COR-L47 (cell line): ENCODE measurements around the gene MED12L.

Source experiments
- DNase-seq: peaks from one replicate; lab custom pipeline; 2025; lab: John Stamatoyannopoulos, UW

Gene MED12L

GRCh38 chr3:151425627-151426340, 340.3 kb downstream of the MED12L start:
- DNase-seq = no peak

GRCh38 chr3:151426341-151426657, 340.8 kb downstream of the MED12L start:
- DNase-seq = no peak

GRCh38 chr3:151428386-151428785, 342.9 kb downstream of the MED12L start:
- no peak for DNase-seq

- no peak for DNase-seq
These were observed 345.5 kb downstream of the MED12L start for GRCh38 chr3:151430821-151431484.

GRCh38 chr3:151431940-151432339, 346.5 kb downstream of the MED12L start:
- no peak for DNase-seq

GRCh38 chr3:151432616-151433372, 347.3 kb downstream of the MED12L start:
- no peak for DNase-seq

GRCh38 chr3:151434151-151434890, 348.9 kb downstream of the MED12L start:
- no peak for DNase-seq

GRCh38 chr3:151436675-151437446, 351.4 kb downstream of the MED12L start:
- no peak for DNase-seq

- DNase-seq = no peak
These were observed 352.4 kb downstream of the MED12L start for GRCh38 chr3:151437906-151438305.

- DNase-seq = peak; percentile 77
These were observed 354.2 kb downstream of the MED12L start for GRCh38 chr3:151439652-151440125.

- DNase-seq = no peak
These were observed 355.5 kb downstream of the MED12L start for GRCh38 chr3:151440940-151441339.

- no peak for DNase-seq
These were observed 358.1 kb downstream of the MED12L start for GRCh38 chr3:151443583-151443982.

- DNase-seq = no peak
These were observed 360.0 kb downstream of the MED12L start for GRCh38 chr3:151445273-151446001.

- no peak for DNase-seq
These were observed 360.5 kb downstream of the MED12L start for GRCh38 chr3:151446002-151446340.

GRCh38 chr3:151452368-151452767, 366.9 kb downstream of the MED12L start:
- DNase-seq = no peak

GRCh38 chr3:151452841-151453240, 367.4 kb downstream of the MED12L start:
- no peak for DNase-seq

- DNase-seq = no peak
These were observed 370.6 kb downstream of the MED12L start for GRCh38 chr3:151456065-151456464.

- no peak for DNase-seq
These were observed 373.9 kb downstream of the MED12L start for GRCh38 chr3:151459358-151459757.

- no peak for DNase-seq
These were observed 374.8 kb downstream of the MED12L start for GRCh38 chr3:151460228-151460627.

GRCh38 chr3:151460774-151461450, 375.4 kb downstream of the MED12L start, which contains the start of gene IGSF10:
TSS of gene IGSF10 (minus strand) at chr3:151461061. CDS start at chr3:151458709, 2,352 bp downstream.
- no peak for DNase-seq
